NCI-H1436 (cell line): ENCODE measurements around the gene PLD3.
A peak's percentile ranks its signal among the peaks of the same experiment; 100 is the strongest.
"Not testable (repeated sequence)": the region's sequence is repeated elsewhere in the genome, so short reads cannot be mapped to it uniquely, and the experiment has no call there.

Source experiments
- DNase-seq: peaks from one replicate; lab custom pipeline; 2025; lab: John Stamatoyannopoulos, UW

PLD3 gene

GRCh38 chr19:40390084-40390742 is 41.7 kb downstream of the PLD3 start, which contains the start of gene HIPK4:
TSS of gene HIPK4 (minus strand) at chr19:40390181. CDS start at chr19:40389902, 279 bp downstream.
- DNase-seq, result no peak

DNA sequence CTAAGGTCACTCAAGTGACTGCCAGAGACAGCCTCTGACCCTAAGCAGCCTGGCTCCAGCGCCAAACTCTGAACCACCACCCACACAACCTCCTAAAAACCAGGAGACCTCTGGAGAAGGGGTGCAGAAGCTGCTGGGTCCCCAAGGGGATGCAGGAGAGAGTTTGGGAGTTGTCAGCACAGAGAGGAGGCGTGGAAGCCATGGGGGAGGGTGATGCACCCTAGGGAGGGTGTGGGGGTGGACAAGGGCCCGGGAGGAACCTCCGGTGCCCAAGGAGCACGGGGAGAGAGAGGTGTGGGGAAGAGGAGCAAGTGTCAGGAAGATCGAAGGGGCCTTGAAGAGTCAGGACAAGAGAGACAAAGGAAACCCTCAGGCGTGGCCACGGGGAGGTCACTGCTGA is 43.6 kb downstream of the PLD3 start:
- no peak for DNase-seq

DNA sequence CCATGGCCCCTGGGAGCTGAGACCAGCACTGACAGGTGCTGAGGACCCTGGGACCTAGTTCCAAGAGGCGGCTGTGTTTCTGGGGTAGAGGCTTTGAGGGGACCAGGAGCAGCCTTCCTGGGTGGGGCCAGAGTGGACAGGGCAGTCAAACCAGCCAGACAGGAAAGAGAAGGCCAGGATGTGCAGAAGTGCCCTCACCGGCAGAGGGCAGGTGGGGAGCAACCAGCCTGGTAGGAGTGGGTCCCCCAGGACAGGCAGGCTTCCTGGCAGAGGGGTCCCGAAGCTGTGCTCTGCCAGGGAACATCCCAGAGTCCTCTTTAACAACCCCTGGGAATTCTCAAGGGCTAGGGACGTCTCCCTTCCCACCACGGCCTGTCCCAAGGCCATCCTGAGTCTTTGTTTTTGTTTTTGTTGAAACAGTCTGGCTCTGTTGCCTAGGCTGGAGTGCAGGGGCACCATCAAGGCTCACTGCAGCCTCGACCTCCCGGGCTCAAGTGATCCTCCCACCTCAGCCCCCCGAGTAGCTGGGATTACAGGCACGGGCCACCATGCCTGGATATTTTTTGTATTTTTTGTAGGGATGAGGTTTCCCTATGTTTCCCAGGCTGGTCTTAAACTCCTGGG is 44.5 kb downstream of the PLD3 start:
- no peak for DNase-seq

GRCh38 chr19:40393894-40394815 is 45.7 kb downstream of the PLD3 start:
- no peak for DNase-seq

DNA sequence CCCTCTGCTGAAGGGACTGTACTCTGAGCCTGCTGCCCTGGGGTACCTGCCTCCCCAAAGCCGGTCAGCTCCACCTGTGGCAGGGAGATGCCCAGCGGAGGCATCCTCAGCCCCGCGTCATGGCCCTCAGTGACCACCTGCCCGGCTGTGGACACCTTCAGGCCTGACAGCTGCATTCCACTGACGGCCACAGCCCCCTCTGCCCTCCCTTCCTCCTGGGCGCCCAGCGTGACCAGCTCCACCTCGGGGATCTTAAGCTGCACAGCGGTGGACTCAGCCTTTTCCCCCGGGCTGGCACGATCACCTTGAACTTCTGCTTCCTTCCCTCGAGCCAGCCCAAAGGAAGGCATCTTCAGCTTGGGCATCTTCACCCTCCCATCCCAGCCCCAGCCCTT is 46.3 kb downstream of the PLD3 start:
- DNase-seq, result no peak

- DNase-seq, result no peak
These were observed 47.5 kb downstream of the PLD3 start for GRCh38 chr19:40395956-40396355.

DNA sequence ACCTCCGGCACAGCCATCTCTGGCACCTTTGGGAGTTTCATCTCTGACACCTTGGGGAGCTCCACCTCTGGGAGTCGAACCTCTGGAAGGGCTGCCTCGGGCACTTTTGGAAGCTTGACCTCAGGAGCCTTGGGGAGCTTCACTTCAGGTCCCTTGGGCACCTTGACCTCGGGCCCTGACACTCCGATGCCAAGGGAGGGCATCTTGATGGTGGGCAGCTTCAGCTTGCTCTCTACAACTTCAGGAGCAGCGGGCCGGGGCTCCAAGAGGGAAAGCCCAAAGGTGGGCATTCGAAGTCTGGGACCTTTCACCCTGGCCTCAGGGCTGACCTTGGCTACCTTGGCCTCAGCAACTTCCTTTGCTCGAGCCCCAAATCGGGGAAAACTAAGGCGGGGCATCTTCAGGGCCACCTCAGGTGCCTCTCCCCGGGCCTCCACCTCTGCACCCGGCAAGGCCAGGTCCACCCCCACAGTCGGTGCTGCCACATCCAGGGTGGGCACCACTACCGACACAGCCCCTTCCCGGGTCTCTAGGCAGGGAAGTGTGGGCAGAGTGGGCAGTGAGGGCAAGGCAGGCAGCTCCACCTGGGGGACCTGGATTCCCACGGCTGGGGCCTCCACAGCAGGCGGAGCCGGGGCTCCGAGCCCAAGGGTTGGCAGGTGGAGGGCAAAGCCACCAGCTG is 48.5 kb downstream of the PLD3 start:
- no peak for DNase-seq

DNA sequence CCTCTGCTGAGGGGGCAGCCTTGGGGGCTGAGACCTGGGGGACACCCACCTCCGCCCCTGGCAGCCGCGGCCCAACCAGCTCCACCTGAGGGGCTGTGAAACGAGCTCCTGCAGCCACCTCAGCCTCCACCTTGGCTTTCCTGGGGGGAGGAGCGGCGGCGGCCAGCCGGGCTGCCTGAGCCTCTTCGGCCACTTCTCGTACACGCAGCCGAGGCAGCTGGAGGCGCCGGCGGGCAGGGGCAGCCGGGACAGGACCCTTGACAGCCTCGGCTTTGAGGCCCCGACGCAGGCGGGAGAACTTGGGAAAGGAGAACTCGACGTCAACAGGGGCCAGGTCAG is 49.0 kb downstream of the PLD3 start:
- DNase-seq, result no peak

DNA sequence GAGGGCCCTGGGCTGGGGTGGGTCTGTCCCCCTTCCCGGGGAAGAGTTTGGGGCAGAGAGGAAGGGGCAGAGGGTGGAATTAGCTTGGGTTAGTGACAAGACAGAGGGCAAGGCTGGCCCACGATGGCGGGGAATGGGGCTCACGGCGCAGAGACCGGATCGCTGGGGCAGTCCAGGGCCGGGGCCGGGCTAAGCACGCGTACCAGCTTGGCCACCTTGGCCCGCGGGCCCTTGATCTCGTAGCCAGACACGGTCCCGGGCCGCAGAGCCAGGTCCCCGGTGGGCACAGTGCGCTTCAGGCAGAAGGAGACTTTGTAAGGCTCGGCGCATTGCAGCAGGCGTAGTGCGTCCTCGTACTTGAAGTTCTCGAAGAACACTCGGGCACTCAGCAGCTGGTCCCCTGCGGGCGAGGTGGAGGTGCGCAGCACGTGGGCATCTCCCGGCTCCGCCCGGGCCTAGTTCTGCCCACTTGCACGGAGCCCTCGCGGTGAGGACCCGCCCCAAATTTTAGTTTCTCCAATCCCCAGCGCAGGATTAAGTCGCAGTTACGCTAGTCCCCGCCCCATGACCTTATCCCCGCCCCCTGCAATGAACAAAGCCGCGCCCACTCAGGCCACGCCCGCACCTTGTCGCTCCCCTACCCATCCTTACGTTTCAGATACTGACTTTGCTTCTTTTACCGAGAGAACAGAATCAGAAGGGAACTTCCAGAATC is 50.1 kb downstream of the PLD3 start:
- DNase-seq, result no peak

GRCh38 chr19:40400559-40400958 is 52.1 kb downstream of the PLD3 start:
- no peak for DNase-seq

DNA sequence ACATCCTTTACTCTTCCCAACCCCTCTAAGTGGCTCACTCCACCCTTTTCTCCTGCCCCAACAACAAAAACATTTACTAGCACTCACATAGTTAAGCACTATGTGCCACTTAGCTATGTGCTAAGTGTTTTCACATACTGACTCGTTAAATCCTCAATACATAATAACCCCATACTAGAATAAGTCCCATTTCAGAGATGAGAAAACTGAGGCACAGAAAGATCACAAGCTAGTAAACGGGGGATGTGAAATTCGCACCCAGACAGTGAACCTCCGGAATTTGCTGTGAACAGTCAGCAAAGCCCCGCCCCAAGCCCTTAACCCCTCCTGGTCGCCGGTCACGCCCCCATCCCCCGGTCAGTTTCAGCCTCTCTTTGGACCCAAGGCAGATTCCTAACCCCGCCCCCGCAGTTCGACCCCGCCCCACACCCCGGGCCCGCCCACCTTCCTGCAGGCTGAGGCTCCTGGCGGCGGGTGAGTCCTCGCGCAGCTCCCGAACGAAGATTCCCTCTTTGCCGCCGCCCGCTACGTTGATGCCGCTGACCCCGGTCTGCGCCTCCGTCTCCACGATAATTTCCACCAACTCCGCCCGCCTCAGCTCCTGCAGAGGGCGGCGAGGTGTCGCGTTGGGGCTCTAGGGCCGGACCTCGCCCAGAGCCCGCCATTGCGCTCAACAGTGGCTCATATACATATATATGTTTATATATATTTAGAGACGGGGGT is 54.9 kb downstream of the PLD3 start:
- peak; percentile 14 for DNase-seq

DNA sequence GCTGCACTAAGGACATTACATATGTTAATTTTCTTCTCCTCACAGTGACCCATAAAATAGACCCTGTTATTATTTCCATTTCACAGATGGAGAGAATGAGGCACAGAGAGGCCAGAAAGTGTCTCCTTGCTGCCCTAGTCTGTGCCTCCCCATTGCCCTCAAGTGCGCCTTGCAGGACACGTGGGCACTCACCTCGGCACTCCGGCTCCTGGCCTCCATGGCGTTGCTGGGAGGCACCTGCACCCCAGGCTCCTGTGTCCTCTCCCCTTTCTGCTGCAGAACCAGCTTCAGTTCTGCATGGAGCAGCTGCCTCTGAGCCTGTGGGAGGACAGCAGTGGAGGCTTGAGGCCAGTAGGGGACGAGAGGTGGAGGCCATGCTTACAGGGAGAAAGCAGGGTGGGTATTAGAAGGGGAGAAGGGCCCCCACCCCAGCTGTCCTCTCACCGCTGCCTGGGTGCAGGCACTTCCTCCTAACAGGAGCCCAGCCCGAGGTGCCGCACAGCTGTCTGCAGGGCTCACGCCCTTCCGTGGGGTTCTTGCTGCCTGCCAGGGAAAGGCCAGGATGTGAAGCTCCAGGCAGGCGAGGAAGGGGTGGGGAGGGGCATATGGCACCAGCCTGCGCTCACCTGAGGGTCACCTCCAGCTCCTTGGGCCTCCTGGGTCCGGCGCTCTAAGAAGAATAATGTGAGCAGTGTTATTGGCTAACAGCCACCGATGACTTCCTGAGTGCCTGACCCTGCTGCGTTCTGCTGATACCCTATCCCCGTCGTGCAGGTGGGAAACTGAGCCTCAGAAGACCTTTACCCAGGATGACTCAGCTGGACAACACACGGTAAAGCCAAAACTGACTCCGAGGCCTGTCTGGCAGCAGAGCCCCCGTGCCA is 59.5 kb downstream of the PLD3 start:
- no peak for DNase-seq

DNA sequence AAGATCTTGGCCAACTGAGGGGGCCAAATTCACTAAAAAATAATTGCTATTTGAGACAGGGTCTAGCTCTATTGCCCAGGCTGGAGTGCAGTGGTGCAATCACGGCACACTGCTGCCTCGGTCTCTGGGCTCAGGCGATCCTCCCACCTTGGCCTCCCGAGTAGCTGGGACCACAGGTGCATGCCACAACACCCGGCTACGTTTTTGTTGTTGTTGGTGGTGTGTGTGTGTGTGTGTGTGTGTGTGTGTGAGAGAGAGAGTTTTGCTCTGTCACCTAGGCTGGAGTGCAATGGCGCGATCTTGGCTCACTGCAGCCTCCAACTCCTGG is 60.1 kb downstream of the PLD3 start:
- not testable (repeated sequence) for DNase-seq

- DNase-seq, result no peak
These were observed 61.5 kb downstream of the PLD3 start for GRCh38 chr19:40410030-40410389.

DNA sequence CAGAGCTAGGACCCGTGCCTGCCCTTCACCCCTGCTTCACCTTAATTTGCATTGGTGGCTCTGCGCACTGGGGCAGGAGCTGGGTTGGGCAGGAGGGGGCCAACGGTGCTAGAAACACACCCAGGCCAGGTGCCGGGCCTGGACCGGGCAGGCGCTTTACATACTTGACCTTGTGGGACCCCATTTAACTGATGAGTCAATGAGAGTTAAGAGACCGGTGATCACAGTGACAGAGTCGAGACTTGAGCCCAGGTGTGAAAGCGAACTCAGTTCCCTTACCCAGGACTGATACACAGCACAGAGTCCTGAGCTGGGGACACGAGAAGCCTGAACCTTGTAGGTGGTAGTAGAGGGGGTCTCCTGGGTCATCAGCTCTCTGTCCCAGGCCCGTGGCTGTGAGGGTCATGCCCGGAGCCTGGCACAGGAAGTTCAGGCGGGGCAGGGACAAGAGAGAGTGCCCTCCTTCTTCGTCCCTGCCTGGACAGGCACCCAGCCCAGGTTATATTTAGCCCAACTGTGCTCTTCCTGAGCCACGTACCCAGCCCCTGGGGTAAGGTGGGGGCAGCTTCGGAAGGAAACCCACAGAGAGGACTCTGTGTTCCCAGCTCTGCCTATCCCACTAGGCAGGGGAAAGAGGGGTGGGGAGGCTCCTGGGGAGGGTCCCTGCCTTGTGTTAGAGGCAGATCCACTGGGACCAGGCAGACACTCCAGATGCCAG is 62.8 kb downstream of the PLD3 start:
- DNase-seq, result no peak

DNA sequence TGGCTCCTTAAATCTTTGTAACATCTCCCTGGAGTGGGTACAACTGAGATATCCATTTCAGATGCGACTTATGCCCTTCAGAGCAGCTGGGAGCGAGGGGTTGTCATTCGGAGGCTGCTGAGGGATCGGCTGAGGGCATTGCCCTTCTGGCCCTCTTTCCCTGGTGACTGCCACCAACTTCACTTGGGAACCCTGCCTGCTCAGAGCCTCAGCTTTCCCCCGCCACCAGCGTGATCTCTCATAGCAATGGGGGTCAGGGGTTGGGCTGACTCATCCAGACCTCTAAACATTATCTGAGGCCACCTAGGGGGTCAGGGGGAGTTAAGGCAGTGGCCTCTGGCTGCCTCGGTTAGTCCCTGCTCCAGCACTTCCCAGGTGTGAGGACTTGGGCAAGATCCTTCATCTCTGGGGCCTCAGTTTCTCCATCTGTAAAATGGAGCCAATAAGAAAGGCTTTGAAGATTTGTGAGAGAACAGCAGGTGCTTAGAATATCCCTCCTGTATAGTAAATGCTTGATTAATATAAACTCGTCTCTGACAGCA is 63.5 kb downstream of the PLD3 start:
- DNase-seq, result no peak

DNA sequence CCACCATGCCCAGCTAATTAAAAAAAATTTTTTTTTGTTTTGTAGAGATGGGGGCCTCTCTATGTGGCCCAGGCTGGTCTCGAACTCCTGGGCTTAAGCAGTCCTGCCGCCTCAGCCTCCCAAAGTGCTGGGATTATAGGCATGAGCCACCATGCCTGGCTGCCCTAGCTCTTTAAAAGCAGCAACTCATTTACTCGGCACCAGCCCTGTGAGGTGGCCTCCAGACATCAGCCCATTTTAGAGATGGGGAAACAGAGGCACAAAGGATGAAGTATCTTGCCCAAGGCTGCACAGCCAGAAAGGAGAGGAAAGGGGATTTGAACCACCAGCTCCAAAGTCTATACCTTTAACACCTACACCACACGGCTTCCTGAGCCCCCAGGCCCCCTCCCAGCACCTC is 64.4 kb downstream of the PLD3 start:
- no peak for DNase-seq

DNA sequence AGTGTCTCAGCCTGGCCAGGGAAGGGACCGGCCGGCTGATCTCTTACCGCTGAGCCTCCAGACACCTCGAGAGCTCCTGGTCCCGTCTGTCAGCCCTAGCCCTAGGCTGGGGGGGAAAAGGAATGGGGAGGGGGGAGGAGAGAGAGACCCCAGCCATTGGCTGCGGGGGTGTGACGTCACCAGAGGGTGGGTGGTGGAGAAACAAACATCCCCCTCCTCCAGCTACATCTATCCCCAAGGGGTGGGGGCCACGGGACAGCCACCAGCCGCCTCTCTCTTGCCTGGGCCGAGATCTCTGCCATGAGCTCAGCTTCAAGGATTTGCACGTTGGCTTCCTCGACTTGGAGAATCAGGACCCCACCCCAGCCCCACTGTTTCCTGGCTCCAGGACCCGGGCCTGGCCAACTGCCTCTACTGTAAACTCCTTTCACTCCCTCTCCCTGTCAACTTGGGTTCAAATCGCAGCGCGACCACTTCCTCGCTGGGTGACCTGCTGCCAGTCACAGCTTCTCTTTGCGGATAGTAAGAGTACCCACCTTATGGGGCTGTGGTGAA is 64.9 kb downstream of the PLD3 start, which contains the start of gene PRX:
TSS of gene PRX (minus strand) at position 88 of the 555 bp plus-strand sequence. CDS start 5,446 bp downstream, outside the sequence.
- no peak for DNase-seq
